ENCODE measurements around the gene CDADC1.
"Not testable (repeated sequence)": the region's sequence is repeated elsewhere in the genome, so short reads cannot be mapped to it uniquely, and the experiment has no call there.

Gene CDADC1

DNA sequence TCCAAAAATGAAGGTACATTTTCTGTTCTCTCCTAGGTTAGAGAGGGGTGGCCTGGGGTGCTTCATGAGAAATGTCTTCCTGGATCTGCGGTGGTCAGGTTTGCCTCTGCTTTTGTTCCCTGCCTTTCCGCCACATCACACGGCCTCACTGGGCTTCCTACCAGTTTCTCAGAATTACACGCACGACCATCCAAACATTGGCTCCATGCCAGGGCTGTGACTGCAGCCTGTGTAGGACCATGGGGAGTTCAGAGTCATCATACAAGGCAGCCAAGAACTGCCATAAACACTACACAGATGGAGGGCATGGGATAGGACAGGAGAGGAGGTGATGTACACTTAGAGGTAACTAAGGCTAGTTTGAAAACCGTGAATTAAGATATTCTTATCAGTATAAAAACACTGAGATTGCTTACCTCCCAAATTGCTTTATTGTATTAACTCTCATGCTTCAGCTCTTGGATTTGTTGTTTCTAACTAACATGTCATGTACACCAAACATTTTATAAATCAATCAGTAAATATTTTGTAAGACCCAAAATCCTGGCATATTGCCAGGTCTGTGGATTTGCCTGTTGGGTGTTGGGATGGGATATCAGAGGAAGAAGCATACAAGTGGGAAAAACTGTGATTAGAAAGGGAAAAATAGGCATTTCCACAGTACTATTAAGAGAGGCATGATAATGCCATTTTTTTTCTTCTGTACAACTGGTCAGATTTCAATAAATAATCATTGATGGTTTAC is 45.2 kb downstream of the CDADC1 start:
- Histone ChIP-seq H2BK5ac (ENCODE audit: low read depth, low read length, poor library complexity) (no peak overlapping the region), H3K4me1 (ENCODE audit: control insufficient read depth in 1 of 2, insufficient read depth in 2 of 2, low read length in 2 of 2) (no peaks in the 10 kb centered on the region), H3K14ac (ENCODE audit: low read length) (no peak overlapping the region), H3K27ac (ENCODE audit: low read depth, low read length) (no peak overlapping the region), H3K27me3 (ENCODE audit: insufficient read depth, low read length) (no peaks in the 10 kb centered on the region), H3K18ac (ENCODE audit: low read length) (no peak overlapping the region), H3K4me3 (ENCODE audit: low read depth, low read length) (no peak overlapping the region), H3K79me2 (ENCODE audit: control insufficient read depth, insufficient read depth, low read length, poor library complexity) (no peaks in the 10 kb centered on the region), H2BK12ac (ENCODE audit: low read length) (no peak overlapping the region), H2BK120ac (ENCODE audit: insufficient read depth, low read length, poor library complexity) (no peak overlapping the region), H4K12ac (ENCODE audit: low read depth, low read length) (no peak overlapping the region), H4K91ac (ENCODE audit: low read depth, low read length) (no peak overlapping the region), H4K8ac (ENCODE audit: low read depth, low read length) (no peak overlapping the region), H2AK5ac (ENCODE audit: low read length) (no peak overlapping the region), H2AFZ (ENCODE audit: insufficient read depth, low read length, poor library complexity) (no peak overlapping the region), H3K4ac (ENCODE audit: low read depth, low read length) (no peak overlapping the region), H3K79me1 (ENCODE audit: low read length) (no peaks in the 10 kb centered on the region), H3K4me2 (ENCODE audit: low read length) (no peak overlapping the region), H3K23ac (ENCODE audit: low read length) (no peak overlapping the region), H3K36me3 (ENCODE audit: control insufficient read depth in 1 of 2, insufficient read depth in 2 of 2, low read length in 2 of 2) (no peaks in the 10 kb centered on the region), H3K9ac (ENCODE audit: low read length) (no peak overlapping the region), H3K9me3 (ENCODE audit: insufficient read depth, low read depth, low read length) (no peaks in the 10 kb centered on the region)
- no CpG with 5 or more reads among the region's 6 CpGs for WGBS (ENCODE audit: extremely low coverage, insufficient coverage, insufficient read length)
- DNase-seq, result no peak

DNA sequence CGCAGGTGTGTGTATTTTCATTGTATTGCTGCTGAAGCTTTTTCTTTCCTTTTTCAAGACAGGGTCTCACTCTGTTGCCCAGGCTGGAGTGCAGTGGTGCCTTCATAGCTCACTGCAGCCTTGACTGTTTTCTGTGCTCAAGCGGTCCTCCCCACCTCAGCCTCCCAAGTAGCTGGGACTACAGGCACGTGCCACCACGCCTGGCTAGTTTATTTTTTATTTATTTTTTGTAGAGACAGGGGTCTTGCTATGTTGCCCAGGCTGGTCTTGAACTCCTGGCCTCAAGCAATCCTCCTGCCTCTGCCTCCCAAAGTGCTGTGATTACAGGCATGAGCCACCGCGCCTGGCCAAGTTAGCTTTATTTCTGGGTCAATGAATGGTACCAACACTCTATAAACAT is 47.0 kb downstream of the CDADC1 start:
- DNase-seq; H3K14ac ChIP-seq (ENCODE audit: low read length); H4K91ac ChIP-seq (ENCODE audit: low read depth, low read length); H3K4me2 ChIP-seq (ENCODE audit: low read length); H3K18ac ChIP-seq (ENCODE audit: low read length); H2AK5ac ChIP-seq (ENCODE audit: low read length); H3K4ac ChIP-seq (ENCODE audit: low read depth, low read length); H3K4me1 ChIP-seq (ENCODE audit: control insufficient read depth in 1 of 2, insufficient read depth in 2 of 2, low read length in 2 of 2); H2AFZ ChIP-seq (ENCODE audit: insufficient read depth, low read length, poor library complexity); H2BK5ac ChIP-seq (ENCODE audit: low read depth, low read length, poor library complexity); H3K79me1 ChIP-seq (ENCODE audit: low read length); H3K4me3 ChIP-seq (ENCODE audit: low read depth, low read length); H3K27ac ChIP-seq (ENCODE audit: low read depth, low read length); H3K27me3 ChIP-seq (ENCODE audit: insufficient read depth, low read length); H3K23ac ChIP-seq (ENCODE audit: low read length); H3K9me3 ChIP-seq (ENCODE audit: insufficient read depth, low read depth, low read length); H4K8ac ChIP-seq (ENCODE audit: low read depth, low read length); H2BK120ac ChIP-seq (ENCODE audit: insufficient read depth, low read length, poor library complexity); H3K36me3 ChIP-seq (ENCODE audit: control insufficient read depth in 1 of 2, insufficient read depth in 2 of 2, low read length in 2 of 2); H3K79me2 ChIP-seq (ENCODE audit: control insufficient read depth, insufficient read depth, low read length, poor library complexity); H4K12ac ChIP-seq (ENCODE audit: low read depth, low read length); H3K9ac ChIP-seq (ENCODE audit: low read length); H2BK12ac ChIP-seq (ENCODE audit: low read length): not testable (repeated sequence)
- WGBS (ENCODE audit: extremely low coverage, insufficient coverage, insufficient read length), result no CpG with 5 or more reads among the region's 6 CpGs

DNA sequence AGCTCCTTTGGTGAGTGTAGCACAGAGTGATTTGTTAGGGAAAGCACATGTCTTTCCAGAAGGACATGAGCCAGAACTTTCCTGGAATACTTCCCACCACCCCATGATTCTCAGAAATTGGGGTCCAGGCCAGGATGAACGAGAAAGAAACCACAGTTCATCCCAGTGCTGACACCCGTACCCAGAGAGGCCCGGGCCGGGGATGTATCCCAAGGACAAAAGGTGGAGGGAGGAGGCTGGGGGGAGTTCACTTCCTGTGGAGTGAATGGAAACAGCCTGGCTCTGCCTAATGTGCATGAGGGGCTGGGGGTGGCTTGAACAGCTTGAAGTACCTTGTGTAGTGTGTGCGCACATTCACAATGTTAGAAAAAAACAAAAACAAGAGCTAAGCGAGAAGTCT is 47.5 kb downstream of the CDADC1 start:
- H3K14ac ChIP-seq (ENCODE audit: low read length), result no peak overlapping the region
- no peaks in the 10 kb centered on the region for H3K79me1 ChIP-seq (ENCODE audit: low read length)
- no peak overlapping the region for H2BK12ac ChIP-seq (ENCODE audit: low read length)
- H2BK5ac ChIP-seq (ENCODE audit: low read depth, low read length, poor library complexity), result no peak overlapping the region
- no peaks in the 10 kb centered on the region for H3K79me2 ChIP-seq (ENCODE audit: control insufficient read depth, insufficient read depth, low read length, poor library complexity)
- WGBS (ENCODE audit: extremely low coverage, insufficient coverage, insufficient read length), result no CpG with 5 or more reads among the region's 6 CpGs
- no peak overlapping the region for H2AFZ ChIP-seq (ENCODE audit: insufficient read depth, low read length, poor library complexity)
- no peak overlapping the region for H4K8ac ChIP-seq (ENCODE audit: low read depth, low read length)
- H3K18ac ChIP-seq (ENCODE audit: low read length), result no peak overlapping the region
- no peak overlapping the region for H3K27ac ChIP-seq (ENCODE audit: low read depth, low read length)
- no peak overlapping the region for H2AK5ac ChIP-seq (ENCODE audit: low read length)
- no peaks in the 10 kb centered on the region for H3K36me3 ChIP-seq (ENCODE audit: control insufficient read depth in 1 of 2, insufficient read depth in 2 of 2, low read length in 2 of 2)
- no peak overlapping the region for H2BK120ac ChIP-seq (ENCODE audit: insufficient read depth, low read length, poor library complexity)
- H3K4me2 ChIP-seq (ENCODE audit: low read length), result no peak overlapping the region
- H3K4me3 ChIP-seq (ENCODE audit: low read depth, low read length), result no peak overlapping the region
- H3K9me3 ChIP-seq (ENCODE audit: insufficient read depth, low read depth, low read length), result no peaks in the 10 kb centered on the region
- H3K23ac ChIP-seq (ENCODE audit: low read length), result no peak overlapping the region
- no peak overlapping the region for H3K9ac ChIP-seq (ENCODE audit: low read length)
- H3K4me1 ChIP-seq (ENCODE audit: control insufficient read depth in 1 of 2, insufficient read depth in 2 of 2, low read length in 2 of 2), result no peaks in the 10 kb centered on the region
- H4K12ac ChIP-seq (ENCODE audit: low read depth, low read length), result no peak overlapping the region
- no peak for DNase-seq
- H4K91ac ChIP-seq (ENCODE audit: low read depth, low read length), result no peak overlapping the region
- no peak overlapping the region for H3K4ac ChIP-seq (ENCODE audit: low read depth, low read length)
- H3K27me3 ChIP-seq (ENCODE audit: insufficient read depth, low read length), result no peaks in the 10 kb centered on the region

DNA sequence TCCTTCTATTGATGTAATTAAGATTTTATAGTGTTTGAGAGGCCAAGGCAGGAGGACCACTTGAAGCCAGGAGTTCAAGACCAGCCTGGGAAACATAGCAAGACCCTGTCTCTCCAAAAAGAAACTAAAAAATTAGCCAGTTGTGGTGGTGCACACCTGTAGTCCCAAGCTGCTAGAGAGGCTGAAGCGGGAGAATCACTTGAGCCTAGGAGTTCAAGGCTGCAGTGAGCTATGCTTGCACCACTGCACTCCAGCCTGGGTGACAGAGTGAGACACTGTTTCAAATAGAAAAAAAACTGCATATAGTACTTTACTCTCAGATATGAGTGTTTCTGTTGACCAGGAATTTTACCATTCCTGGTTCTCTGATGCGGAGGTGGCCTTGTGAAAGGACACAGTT is 48.9 kb downstream of the CDADC1 start:
- H4K8ac ChIP-seq (ENCODE audit: low read depth, low read length), result no peak overlapping the region
- no peak overlapping the region for H2AK5ac ChIP-seq (ENCODE audit: low read length)
- H4K91ac ChIP-seq (ENCODE audit: low read depth, low read length), result no peak overlapping the region
- no peak overlapping the region for H2BK120ac ChIP-seq (ENCODE audit: insufficient read depth, low read length, poor library complexity)
- H2BK5ac ChIP-seq (ENCODE audit: low read depth, low read length, poor library complexity), result no peak overlapping the region
- no peak overlapping the region for H3K9ac ChIP-seq (ENCODE audit: low read length)
- no peak overlapping the region for H3K23ac ChIP-seq (ENCODE audit: low read length)
- no peak overlapping the region for H3K4me3 ChIP-seq (ENCODE audit: low read depth, low read length)
- H3K9me3 ChIP-seq (ENCODE audit: insufficient read depth, low read depth, low read length), result no peaks in the 10 kb centered on the region
- H3K79me2 ChIP-seq (ENCODE audit: control insufficient read depth, insufficient read depth, low read length, poor library complexity), result no peaks in the 10 kb centered on the region
- H3K4ac ChIP-seq (ENCODE audit: low read depth, low read length), result no peak overlapping the region
- H3K18ac ChIP-seq (ENCODE audit: low read length), result no peak overlapping the region
- H3K79me1 ChIP-seq (ENCODE audit: low read length), result no peaks in the 10 kb centered on the region
- no peak overlapping the region for H2BK12ac ChIP-seq (ENCODE audit: low read length)
- no peaks in the 10 kb centered on the region for H3K4me1 ChIP-seq (ENCODE audit: control insufficient read depth in 1 of 2, insufficient read depth in 2 of 2, low read length in 2 of 2)
- no peaks in the 10 kb centered on the region for H3K36me3 ChIP-seq (ENCODE audit: control insufficient read depth in 1 of 2, insufficient read depth in 2 of 2, low read length in 2 of 2)
- H3K27me3 ChIP-seq (ENCODE audit: insufficient read depth, low read length), result no peaks in the 10 kb centered on the region
- no peak overlapping the region for H2AFZ ChIP-seq (ENCODE audit: insufficient read depth, low read length, poor library complexity)
- no peak overlapping the region for H3K27ac ChIP-seq (ENCODE audit: low read depth, low read length)
- H3K4me2 ChIP-seq (ENCODE audit: low read length), result no peak overlapping the region
- no peak for DNase-seq
- H3K14ac ChIP-seq (ENCODE audit: low read length), result no peak overlapping the region
- no peak overlapping the region for H4K12ac ChIP-seq (ENCODE audit: low read depth, low read length)
- no CpG with 5 or more reads among the region's 2 CpGs for WGBS (ENCODE audit: extremely low coverage, insufficient coverage, insufficient read length)
